WTC11 (cell line): ENCODE measurements around the gene GET4.

Experiments
- ZNF121 ChIP-seq: sonication (generic); formaldehyde crosslinking; IDR thresholded peaks from 2 replicates; pipeline ENCODE4 v1.8.0; 2023; ENCODE audit warnings: missing genetic modification reagents
- TF ChIP-seq, protein P1 (sequence below): fragments of 200-600 bp; IDR thresholded peaks from 2 replicates; pipeline ENCODE4 v1.8.0; 2022; ENCODE audit warnings: antibody characterized with exemption

GRCh38 chr7:874031-874749 is 2.2 kb upstream of the GET4 start:
- no peak for TF ChIP-seq ZNF121
- TF ChIP-seq, protein P1, sequence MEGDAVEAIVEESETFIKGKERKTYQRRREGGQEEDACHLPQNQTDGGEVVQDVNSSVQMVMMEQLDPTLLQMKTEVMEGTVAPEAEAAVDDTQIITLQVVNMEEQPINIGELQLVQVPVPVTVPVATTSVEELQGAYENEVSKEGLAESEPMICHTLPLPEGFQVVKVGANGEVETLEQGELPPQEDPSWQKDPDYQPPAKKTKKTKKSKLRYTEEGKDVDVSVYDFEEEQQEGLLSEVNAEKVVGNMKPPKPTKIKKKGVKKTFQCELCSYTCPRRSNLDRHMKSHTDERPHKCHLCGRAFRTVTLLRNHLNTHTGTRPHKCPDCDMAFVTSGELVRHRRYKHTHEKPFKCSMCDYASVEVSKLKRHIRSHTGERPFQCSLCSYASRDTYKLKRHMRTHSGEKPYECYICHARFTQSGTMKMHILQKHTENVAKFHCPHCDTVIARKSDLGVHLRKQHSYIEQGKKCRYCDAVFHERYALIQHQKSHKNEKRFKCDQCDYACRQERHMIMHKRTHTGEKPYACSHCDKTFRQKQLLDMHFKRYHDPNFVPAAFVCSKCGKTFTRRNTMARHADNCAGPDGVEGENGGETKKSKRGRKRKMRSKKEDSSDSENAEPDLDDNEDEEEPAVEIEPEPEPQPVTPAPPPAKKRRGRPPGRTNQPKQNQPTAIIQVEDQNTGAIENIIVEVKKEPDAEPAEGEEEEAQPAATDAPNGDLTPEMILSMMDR, result no peak
